ENCODE results near the gene CPSF3.

GRCh38 chr2:9471206-9471605 lies 47.8 kb downstream of the CPSF3 start:
- TF ChIP-seq, protein P1, sequence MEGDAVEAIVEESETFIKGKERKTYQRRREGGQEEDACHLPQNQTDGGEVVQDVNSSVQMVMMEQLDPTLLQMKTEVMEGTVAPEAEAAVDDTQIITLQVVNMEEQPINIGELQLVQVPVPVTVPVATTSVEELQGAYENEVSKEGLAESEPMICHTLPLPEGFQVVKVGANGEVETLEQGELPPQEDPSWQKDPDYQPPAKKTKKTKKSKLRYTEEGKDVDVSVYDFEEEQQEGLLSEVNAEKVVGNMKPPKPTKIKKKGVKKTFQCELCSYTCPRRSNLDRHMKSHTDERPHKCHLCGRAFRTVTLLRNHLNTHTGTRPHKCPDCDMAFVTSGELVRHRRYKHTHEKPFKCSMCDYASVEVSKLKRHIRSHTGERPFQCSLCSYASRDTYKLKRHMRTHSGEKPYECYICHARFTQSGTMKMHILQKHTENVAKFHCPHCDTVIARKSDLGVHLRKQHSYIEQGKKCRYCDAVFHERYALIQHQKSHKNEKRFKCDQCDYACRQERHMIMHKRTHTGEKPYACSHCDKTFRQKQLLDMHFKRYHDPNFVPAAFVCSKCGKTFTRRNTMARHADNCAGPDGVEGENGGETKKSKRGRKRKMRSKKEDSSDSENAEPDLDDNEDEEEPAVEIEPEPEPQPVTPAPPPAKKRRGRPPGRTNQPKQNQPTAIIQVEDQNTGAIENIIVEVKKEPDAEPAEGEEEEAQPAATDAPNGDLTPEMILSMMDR (conservative IDR thresholded peaks at IDR 0.05; ENCODE audit: low read depth, low read length): no peak
- TF ChIP-seq EZH2 (IDR thresholded peaks at IDR 0.05; ENCODE audit: borderline replicate concordance, low read depth, low read length, poor library complexity, severe bottlenecking): no peak
